HL-60 (cell line): Measurements from ENCODE around the gene NAGA.

Source experiments
- DNase-seq, 2 experiments: peaks; one replicate each; pipeline ENCODE4 v3.0.0-alpha.2; 2010 to 2020; ENCODE audit warnings: low read depth in 1 of 2, low spot score in 1 of 2
- H3K27ac ChIP-seq: fragments of 250-450 bp; sonication (Bioruptor Pico); replicated peaks from 2 replicates; pipeline ENCODE4 v1.5.1; 2020; ENCODE audit warnings: mild to moderate bottlenecking, moderate library complexity
- H3K27me3 ChIP-seq: fragments of 250-450 bp; sonication (Bioruptor Pico); 2 replicates; pipeline ENCODE4 v1.5.1; 2021; ENCODE audit warnings: mild to moderate bottlenecking, moderate library complexity; ENCODE audit not compliant: insufficient read depth, poor library complexity, severe bottlenecking
- H3K4me3 ChIP-seq: replicated peaks from 2 replicates; pipeline ENCODE4 v1.5.1; 2011; ENCODE audit warnings: mild to moderate bottlenecking, control low read depth, low read length; ENCODE audit not compliant: insufficient read depth
- GABPA ChIP-seq: IDR thresholded peaks from 2 replicates; pipeline ENCODE4 v1.6.1; 2012; ENCODE audit warnings: low read depth
- POLR2AphosphoS5 ChIP-seq: IDR thresholded peaks from 2 replicates; pipeline ENCODE4 v1.6.1; 2012; ENCODE audit warnings: low read depth
- REST ChIP-seq: IDR thresholded peaks from 2 replicates; pipeline ENCODE4 v1.6.1; 2012; ENCODE audit warnings: low read depth; ENCODE audit not compliant: insufficient replicate concordance
- SPI1 ChIP-seq: IDR thresholded peaks from 2 replicates; pipeline ENCODE4 v1.6.1; 2012; ENCODE audit warnings: low read depth, mild to moderate bottlenecking, borderline replicate concordance
- TF ChIP-seq, protein P1 (sequence below): IDR thresholded peaks from one replicate; pipeline ENCODE4 v1.5.1; 2011; ENCODE audit warnings: low read length, control low read depth, inconsistent platforms; ENCODE audit not compliant: insufficient read depth

Gene NAGA

DNA sequence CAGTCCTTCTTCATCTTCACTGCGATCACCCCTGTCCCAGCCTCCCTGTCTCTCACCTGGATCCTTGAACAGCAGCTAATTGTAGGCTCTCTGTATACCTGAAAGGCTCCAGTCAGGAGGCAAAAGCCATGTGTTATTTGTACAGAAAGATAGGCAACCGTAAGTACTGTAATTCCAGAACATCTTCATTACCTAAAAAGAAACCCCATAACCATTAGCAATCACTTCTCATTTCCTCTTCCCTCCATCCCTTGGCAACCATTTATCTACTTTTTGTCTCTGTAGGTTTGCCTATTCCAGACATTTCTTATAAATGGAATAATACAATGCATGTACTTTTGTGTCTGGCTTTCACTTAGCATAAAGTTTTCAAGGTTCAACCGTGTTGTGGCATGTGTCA is 17.8 kb downstream of the NAGA start:
- H3K4me3 ChIP-seq = no peak overlapping the region
- H3K27me3 ChIP-seq = no peaks in the 10 kb centered on the region
- no peak for TF ChIP-seq GABPA
- TF ChIP-seq, protein P1, sequence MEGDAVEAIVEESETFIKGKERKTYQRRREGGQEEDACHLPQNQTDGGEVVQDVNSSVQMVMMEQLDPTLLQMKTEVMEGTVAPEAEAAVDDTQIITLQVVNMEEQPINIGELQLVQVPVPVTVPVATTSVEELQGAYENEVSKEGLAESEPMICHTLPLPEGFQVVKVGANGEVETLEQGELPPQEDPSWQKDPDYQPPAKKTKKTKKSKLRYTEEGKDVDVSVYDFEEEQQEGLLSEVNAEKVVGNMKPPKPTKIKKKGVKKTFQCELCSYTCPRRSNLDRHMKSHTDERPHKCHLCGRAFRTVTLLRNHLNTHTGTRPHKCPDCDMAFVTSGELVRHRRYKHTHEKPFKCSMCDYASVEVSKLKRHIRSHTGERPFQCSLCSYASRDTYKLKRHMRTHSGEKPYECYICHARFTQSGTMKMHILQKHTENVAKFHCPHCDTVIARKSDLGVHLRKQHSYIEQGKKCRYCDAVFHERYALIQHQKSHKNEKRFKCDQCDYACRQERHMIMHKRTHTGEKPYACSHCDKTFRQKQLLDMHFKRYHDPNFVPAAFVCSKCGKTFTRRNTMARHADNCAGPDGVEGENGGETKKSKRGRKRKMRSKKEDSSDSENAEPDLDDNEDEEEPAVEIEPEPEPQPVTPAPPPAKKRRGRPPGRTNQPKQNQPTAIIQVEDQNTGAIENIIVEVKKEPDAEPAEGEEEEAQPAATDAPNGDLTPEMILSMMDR = no peak
- no peak for TF ChIP-seq REST
- TF ChIP-seq POLR2AphosphoS5 = no peak
- TF ChIP-seq SPI1 = no peak
- DNase-seq = no peak
- no peak overlapping the region for H3K27ac ChIP-seq

DNA sequence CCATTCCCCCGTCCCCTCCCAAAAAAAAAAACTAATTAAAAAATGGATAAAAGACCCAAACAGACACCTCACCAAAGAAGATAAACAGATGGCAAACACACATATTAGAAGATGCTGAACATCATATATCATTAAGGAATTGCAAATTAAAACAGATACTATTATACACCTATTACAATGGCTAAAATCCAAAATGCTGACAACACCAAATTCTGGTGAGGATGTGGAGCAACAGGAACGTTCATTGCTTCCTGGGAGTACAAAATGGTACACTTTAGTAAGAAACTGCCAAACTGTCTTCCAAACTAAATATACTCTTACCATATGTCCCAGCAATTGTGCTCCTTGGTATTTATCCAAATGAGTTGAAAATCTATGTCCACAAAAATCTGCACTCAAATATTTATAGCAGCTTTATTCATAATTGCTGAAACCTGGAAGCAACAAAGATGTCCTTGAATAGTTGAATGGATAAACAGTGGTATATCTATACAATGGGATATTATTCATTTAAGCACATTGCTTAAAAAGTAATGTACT is 19.9 kb downstream of the NAGA start:
- no peak overlapping the region for H3K4me3 ChIP-seq
- no peak for TF ChIP-seq REST
- TF ChIP-seq, protein P1 = no peak
- no peak for TF ChIP-seq POLR2AphosphoS5
- no peak for TF ChIP-seq SPI1
- TF ChIP-seq GABPA = no peak
- no peak for DNase-seq
- H3K27me3 ChIP-seq = no peaks in the 10 kb centered on the region
- no peak overlapping the region for H3K27ac ChIP-seq

- DNase-seq = no peak
- Histone ChIP-seq H3K27ac (no peak overlapping the region), H3K27me3 (no peaks in the 10 kb centered on the region), H3K4me3 (no peak overlapping the region)
- TF ChIP-seq GABPA = no peak
- no peak for TF ChIP-seq SPI1
- TF ChIP-seq, protein P1 = no peak
- TF ChIP-seq REST = no peak
- TF ChIP-seq POLR2AphosphoS5 = no peak
Observed at GRCh38 chr22:42041784-42042183, 28.8 kb downstream of the NAGA start.
